Stimulated activated naive CD8-positive, alpha-beta T cell treated with anti-CD3 and anti-CD28 coated beads, Interleukin-15, Interleukin-2, amounts not matched to agents 100 U/mL and 50 U/mL, for 24 hours (primary cell): ENCODE results near the gene RAD51B.
A peak's percentile ranks its signal among the peaks of the same experiment; 100 is the strongest.

ENCODE experiments used
- ATAC-seq: fragments of 150-1000 bp; cut with Tn5 transposase; one replicate; pipeline ENCODE4 v1.10.0; 2021
- DNase-seq: peaks from one replicate; pipeline ENCODE4 v3.0.0; 2021

RAD51B gene

DNA sequence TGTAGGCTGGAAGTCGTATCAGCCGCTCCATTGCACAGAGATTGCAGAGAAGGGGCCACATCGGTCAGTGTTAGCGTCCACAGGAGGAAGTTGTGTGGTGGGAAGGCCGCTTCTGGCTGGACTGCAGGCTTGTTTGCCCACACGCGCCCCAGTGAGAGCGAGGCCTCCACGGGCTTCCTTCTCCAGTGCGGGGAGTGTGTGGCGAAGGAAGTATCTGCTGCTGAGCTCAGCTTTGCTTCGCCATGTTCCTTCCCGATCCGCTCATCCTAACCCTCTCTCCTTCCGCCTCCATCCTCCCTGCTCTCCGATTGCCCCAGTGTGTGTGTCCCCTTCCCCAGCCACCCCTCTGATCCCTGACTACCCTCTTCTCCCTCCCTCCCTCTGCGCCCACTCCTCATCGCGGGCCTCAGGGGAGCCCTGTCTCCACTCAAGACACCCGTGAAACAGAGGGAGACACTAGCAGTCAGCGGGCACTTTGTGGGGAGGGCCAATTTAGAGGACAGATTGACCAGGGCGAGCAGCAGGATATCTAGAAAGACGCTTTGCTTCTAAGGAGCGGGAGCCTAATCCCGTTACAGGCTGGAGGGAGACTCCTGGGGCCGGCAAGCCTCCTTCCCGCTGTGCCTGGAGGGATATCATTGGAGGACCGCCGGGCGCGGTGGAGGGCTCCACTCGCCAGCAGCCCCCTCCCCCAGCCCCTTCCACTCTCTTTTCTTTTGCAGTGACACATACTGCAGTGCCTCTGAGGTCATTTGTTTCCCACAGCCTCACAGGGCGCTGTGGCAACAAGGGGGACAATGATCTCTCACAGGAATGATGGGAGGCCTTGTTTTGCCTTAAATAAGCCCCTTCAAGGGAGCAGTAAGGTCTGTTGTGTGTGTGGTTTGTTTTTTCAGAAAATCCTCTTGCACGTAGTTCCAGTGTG is 544.5 kb downstream of the RAD51B start:
- ATAC-seq (no peak), DNase-seq (no peak)

DNA sequence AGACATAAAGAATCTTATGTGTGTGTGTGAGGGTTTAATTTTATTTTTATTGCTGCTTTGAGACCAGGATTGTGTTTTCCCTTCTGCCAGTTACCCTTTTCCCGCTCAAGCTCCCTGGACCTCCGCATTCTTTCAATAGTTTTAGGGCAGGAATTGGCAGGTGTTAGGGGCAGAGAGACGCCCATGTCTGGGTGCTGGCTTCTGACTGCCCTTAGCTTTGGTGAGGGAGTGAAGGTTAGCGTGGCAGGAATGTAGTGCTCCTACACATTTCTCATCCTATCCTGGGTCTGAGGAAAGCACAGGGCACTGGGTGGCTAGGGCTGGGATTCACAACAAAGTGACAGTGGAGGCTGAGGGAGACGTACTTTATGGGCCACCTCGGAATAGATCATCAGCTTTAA is 545.2 kb downstream of the RAD51B start:
- no peak for DNase-seq
- ATAC-seq: no peak

DNA sequence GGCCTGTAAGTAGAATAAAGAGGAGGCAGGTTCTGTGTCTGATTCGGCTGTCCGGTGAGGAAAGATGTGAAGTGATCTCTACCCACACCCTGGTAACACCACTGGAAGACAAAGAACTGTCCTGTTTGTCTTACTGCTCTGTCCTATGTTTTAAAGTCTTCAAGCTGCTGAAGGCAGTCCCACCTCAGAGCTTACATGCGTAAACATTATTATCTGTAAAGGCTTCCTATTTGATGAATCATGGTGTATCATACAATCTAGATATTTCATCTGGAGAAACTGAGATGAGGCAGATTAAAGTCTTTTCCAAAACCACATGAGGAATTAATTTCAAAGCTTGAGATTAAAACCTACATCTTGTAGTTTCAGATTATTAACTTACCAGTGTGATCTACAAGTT is 545.6 kb downstream of the RAD51B start:
- no peak for ATAC-seq
- no peak for DNase-seq

DNA sequence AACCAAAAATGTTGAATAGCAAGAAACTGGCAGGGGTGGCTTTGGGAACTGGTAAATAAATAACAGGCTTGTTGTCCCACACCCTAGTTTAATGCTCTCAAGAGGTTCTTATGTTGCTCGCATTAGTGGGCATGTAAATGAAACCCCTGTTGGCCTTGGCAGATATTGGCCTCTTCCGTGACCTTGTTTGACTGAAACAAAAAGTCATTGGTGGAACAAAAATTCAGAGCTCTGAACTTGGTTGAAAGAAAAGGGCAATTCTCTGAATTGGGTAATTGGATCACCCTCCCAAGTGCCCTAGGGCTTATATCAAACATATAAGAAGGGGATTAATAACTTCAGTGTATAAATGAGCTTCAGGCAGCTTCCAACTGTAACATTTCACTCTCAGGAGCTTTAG is 547.1 kb downstream of the RAD51B start:
- no peak for ATAC-seq
- no peak for DNase-seq

DNA sequence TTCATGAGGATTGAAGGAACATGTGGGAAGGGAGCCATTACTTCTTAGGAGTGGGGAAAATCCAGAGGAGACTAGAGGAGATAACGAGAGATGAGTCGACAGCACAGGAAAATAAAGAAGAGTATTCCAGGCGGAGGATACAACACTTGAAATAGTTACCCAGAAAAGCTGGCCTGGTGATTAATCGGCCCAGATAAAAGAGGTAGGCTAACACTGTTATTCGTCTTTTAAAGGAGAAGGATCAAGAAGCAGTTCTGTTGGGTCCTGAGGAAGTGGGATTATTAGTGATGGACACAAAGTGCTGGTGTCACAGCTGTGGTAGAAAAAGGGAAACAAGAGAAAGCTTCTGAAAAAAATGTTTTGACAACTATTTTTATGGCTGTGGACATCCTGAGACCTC is 548.0 kb downstream of the RAD51B start:
- ATAC-seq: no peak
- no peak for DNase-seq

DNA sequence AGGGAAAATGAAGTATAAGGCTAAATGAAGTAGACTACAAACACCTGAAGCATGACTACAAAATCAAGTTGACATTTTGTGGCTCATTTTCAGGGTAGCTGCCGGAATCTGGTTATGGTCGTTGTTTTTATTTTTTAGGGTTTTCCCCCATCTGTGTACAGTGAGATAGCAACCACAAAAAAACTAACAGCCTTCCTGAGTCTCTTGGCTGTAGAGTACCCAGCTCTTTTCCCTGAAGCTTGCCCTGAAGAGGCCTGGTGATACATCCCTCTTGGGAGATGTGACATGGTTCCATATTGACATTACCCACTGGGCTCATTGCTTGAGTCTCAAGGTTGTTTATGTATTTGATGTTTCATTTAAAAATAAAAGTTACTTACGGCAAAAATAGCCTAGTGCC is 549.3 kb downstream of the RAD51B start:
- DNase-seq (no peak), ATAC-seq (peak; percentile 16)

DNA sequence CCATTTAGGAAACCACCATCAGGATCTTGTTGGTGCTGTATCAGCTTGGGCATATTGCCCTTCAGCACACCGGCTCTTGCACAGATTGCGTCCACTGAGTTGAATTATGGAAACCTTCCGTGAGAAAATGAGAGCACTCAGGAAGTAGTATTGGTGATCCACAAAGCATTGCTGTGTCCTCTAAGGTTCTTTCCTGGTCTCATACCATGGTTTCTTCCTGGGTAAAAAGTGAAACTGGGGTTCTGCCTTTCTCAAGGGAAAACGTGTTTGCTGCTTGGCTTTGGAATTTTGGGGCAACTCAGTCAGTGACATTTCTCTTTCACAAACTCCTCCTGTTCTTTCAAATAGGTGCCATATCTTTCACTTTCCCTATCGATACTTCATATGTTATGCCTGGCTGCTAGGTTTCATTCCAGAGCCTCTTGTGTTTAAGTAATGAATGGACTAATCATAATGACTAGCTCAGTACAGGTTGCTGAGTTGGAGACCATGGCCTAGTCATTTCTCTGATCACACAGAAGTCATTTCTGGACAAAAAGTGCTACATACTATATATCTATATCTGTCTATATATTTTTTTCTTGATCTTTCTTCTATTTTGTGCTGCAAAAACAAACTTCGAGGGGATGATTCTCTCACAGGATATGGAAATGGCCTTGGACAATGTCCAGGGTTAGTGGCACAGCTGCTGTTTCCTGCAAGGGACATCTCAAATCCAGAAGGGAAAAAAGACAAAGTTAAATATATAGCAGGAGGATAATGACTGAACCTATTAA is 549.9 kb downstream of the RAD51B start:
- no peak for DNase-seq
- ATAC-seq: peak; percentile 83

DNA sequence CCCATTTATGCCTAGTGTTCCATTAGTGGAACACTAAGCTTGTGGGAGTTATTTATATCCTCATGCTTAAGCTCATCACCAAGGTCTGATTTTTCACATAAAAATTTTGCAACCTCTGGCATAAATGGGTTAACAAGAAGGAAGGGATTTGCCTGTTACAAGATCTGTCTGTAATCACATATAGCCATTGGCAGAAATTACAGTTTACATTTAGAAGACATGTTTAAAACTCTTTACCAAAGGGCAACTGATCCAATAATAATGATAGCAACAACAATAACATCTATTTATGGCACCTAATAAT is 550.4 kb downstream of the RAD51B start:
- ATAC-seq (no peak), DNase-seq (no peak)

DNA sequence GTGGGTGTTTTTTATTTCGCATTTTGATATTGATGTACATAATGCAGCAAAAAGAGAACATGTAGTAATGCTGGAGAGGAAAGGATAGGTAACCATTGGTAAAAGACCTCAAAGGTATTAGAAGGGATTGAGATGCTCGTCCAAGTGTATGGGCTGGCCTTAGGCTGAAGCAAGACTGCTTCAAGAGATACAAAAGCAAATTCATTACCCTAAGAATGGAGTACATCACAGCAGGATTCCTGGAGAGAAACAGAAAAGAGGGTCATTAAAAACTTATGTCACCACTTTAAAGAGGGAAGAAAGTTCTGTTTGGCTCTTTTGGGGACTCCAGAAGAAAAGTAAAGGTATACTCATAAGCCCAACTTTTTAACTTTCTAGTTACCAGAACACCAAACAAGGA is 552.8 kb downstream of the RAD51B start:
- DNase-seq: no peak
- no peak for ATAC-seq

DNA sequence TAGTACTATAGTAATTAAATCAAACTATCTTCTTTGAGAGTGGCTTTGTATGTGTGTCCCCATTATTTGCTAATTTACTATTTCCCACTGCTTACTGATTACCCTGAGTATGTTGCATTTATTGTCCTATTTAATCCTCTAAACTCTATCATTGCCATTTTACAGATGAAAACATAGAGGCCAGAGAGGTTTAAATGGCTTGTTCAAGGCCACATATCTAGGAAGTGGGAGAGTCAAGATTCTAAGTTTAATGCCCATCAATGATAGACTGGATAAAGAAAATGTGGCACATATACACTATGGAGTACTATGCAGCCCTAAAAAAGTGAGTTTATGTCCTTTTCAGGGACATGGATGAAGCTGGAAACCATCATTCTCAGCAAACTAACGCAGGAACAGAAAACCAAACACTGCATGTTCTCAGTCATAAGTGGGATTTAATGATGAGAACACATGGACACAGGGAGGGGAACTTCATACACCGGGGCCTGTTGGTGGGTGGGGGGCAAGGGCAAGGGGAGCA is 553.6 kb downstream of the RAD51B start:
- no peak for ATAC-seq
- DNase-seq: no peak

DNA sequence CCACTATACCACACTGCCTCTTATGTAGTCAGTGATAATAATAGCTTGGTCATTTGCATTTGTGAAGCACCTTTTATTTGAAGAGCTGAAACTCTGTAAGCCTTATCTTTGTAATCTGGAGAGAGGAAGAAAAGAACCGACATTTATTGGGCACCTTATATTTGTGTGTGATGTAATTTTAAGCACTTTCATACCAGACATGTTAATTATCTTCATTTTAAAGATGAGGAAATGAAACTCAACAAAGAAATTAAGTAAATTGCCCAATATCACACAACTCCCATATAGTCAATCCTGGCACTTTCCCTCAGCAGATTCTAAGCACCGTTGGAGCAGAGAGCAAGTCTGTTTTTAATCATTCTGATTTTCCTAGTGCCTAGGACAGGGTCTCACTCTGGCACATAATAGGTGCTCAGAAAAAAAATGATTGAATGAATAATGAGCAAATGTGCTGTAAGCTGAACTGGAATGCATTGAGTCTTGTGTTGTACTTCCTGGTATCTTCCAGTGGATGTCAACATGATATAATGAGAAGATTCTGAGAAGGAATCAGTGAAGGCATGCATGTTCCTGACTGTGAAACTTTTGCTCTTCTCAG is 554.4 kb downstream of the RAD51B start:
- DNase-seq: no peak

DNA sequence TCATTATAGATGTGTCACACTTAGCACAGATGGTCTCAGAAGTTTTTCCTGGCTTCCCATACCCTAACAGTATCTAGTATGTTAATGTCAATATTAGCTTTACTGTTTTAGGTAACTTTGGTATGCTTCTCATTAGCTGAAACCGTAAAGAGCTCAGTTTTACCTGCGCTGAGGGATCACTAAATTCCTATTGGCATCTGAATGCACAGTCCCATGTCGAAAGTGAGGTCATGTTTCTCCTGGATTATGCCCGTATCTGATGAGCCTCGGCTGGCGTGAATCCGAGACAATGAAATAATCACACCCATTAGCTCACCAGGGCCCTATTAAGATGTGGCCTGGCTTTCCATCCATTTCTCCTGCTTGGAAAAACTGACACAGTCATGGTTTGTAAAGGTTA is 555.1 kb downstream of the RAD51B start:
- DNase-seq (no peak), ATAC-seq (no peak)

More for the DNA sequence above, 554.4 kb downstream of the RAD51B start:
- ATAC-seq: no peak

DNA sequence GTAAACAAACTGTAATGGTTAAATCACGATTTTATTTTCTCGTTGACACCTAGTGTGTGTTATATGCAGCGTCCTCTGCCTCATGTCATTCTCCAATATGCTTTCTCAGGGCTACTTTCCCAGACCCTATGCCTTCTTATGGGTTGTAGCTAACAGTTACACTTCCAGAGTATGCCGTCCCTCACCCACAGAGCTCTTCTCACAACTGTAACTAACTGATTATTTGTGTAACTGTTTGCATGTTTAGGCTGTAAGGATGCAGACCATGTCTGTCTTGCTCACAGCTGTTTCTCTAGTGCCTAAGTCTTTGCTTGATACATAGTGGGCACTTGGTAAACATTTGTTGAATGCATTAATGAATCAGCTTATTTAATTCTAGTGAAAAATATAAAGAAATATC is 555.8 kb downstream of the RAD51B start:
- DNase-seq (no peak), ATAC-seq (no peak)

DNA sequence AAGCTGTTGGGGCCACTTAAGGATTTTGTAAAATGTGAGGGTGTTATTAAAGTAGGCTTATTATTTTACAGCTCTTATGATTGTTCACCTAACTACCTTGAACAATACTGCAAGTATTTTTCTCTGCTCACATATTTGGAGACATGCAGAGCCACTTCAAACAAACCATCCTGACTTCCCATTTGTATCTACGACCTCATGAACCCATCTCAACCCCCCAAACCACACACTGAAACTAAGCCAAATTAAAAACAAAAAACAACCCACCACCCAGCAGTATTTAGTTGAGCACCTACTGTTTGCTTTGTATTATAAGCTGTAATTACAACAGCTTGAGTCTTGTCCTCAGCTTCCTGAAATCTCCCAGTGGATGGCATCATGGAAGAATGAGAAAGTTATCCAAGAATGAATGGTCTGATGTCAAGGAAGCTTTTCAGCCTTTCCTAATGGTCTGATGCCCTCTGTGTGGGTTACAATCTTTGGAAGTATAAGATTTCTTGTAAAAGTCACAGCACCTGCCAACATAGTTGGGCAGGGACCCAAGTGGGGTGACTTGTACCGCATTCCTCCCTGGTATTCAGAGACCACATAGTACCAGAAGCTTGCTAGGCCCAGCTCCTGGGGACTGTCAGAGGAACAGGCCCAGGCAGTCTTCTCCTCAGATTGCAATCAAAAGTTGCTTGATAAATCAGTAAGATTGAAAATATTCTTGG is 556.6 kb downstream of the RAD51B start:
- DNase-seq: no peak
- ATAC-seq: no peak

DNA sequence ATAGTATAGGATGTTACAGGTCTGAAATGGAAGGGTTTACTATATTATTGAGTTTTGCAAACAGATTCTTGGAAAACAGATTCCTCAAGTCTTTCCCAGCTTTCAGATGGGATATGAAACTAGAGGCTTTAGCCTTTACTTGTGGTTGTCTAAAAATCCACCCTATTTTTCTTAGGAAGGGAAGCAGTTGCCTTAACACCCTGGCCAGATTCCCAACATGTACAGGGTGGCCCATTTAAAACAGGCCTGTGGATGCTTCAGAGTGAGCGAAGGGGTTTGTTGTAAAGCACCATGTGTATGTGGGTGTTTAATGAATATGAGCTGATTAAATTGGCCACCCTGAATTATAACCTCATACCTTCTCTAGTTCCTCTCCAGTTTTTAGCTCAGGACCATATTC is 557.4 kb downstream of the RAD51B start:
- ATAC-seq (no peak), DNase-seq (no peak)

DNA sequence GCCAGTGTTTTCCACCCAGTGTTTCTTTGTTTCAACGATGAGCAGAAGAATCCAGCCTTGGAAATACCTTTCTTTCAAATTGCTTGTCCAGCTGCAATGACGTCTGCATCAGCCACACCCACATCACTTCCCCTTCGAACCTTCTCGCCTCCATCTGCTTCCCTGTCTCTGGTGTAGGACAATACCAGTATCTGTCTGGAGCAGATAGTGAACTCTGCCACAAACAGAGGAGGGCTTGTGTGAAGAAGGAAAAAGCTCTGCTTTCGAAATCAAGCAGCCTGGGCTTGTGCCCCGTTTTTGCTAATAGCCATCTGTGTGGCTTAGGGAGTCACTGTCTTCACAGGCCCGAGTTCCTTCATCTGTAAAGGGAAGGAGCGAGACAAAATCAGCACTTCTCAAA is 557.9 kb downstream of the RAD51B start:
- ATAC-seq (no peak), DNase-seq (no peak)

DNA sequence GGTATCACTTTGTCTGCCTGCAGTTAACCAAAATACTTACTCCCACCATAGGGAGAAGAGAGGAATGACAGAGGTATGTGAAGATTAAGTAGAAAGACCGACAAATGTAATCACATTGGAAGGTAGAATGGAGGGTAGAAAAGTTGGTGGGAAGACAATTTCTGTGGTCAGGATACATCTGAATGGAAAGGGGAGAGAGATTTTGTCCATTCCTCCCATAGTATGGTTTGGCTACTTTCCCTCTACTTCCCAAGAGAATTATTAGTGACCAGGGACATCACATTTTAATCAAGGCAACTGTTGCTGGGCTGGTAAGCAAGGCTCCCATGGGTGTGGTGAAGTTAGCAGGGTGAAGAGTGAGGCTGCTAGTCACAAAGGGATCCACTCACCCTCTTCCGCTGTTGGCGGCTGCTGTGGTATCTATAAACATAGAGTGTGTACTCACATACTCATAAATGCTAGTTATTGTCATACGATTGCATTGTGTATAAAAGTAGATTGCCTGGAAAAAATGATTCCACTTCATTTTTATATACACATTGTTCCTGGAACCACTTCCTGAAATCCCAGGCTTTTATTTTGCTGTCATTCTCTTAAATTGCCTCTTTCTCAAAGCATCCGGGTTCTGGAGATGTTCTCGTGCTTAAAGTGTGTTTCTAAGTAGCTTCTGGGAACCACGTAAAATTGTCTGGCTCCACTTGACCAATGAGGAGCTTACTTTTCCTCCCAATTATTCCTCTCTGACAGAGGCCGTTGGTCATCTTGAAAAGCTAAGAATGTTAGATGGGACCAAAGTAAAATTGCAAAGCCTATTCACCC is 560.1 kb downstream of the RAD51B start:
- peak; percentile 81 for ATAC-seq
- DNase-seq: no peak

DNA sequence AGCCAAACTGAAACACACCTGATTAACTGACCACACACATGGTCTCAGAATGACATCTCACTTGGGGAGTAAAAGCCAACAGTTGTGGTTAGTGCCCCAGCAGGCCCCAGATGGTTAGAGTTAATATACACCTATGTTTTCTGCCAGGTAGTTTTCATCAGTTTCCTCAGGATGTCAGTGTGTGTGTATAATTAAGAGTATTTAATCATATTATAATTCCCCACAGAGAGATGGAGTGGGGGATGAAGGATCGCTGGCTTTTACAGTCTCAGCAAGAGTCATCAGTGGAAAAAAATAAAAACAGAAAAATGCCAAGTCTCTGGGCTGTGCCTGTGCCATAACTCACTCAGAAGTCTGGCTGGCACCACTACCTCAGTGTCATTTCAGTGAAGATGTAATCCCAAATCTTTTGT is 560.8 kb downstream of the RAD51B start:
- ATAC-seq (peak; percentile 30), DNase-seq (no peak)

DNA sequence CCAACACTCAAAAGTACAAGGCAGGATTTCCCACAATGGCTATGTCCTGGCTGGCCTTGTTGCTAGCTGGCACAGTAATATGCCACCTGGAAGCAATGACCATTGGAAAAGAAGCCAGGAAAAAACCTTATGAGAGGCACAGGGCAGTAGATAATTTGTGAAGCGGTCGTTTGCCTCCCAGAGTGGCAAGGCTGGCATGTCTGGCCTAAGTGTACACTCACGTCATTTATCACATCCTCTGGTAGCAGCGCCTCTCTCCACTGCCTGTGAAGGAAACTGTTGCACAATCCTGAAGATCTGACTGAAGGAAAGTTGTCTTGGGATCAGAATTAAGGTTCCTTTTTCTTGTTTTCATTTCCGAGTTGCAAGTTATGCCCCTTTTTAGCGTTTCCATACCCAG is 564.8 kb downstream of the RAD51B start:
- ATAC-seq (no peak), DNase-seq (no peak)

DNA sequence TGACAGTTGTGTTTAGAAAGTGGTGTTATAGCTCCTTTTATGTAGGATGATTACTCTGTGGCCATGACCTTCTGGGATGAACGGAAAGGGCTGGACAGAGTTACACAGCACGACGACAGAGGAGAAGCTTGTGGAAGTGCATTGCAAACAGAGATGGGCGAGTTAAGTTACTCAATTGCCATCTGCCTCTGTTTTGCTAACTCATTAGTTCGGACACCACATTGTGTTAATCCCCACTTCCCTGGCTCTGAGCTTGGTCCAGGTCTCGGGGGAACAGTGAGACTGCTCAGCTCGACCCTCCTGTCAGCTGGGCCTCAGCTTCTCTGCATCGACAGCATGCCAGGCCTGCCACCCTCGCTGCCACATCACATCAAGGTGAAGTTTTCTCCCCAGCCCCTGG is 565.3 kb downstream of the RAD51B start:
- no peak for ATAC-seq

DNA sequence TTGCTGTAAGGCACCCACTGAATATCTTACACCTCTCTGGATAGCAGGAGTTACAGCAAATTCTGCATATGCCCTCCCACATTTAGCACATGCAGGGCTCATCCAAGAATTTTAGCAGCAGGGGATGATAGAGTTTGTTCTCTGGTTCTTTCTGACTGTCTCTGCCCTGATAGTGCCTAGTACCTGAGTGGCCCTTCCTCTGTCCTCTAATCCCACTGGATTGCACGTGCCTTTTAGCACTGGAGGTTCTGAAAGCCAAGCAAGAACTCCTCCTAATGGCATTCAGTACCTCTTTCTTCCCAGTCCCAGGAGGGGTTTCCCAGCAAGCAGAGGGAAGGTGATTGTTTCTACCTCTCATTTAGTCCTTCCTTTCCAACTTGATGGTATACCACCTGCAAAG is 566.9 kb downstream of the RAD51B start:
- ATAC-seq: no peak
- DNase-seq: no peak

More for the DNA sequence above, 565.3 kb downstream of the RAD51B start:
- no peak for DNase-seq
